HG02763 (cell line): ENCODE measurements around the gene COL20A1.

Source experiments
- ATAC-seq: cut with Tn5 transposase; IDR thresholded peaks from one replicate; pipeline ENCODE4 v1.9.1; 2021; ENCODE audit warnings: mild to moderate bottlenecking, moderate library complexity; ENCODE audit not compliant: unreplicated experiment

COL20A1 gene

DNA sequence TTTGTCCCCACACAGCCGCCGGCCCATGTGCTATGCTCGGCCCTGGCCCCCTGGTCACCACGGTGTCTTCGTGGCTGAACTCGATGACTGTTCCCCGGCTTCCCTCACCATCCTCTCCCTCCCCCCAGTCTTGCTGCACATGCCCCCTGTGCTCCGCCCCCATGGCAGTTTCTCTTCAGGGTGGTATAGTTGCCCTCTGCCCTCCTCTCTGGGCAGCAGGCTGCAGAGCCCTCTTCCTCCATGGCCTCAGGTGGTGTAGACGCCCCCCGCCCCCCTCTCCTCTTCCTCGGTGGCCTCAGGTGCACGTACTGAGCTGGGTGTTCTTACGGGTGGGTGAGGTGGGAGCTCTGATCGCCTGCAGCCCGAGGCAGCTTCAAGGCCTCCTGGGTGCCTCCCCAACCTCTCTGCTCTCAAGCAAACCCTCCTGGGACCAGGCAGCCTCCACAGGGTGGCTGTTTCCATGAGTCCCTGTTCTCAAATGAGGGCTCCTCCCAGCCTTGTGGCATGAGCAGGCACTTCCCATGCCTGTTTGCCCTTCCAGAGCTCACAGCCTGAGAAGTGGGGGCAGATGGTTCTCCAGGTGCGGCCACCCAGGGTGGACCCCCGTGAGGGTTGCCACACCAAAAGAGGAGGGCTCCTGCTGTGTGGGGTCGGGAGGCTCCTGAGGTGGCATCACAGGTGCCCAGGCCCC, 24.8 kb downstream of the COL20A1 start:
- no peak for ATAC-seq

DNA sequence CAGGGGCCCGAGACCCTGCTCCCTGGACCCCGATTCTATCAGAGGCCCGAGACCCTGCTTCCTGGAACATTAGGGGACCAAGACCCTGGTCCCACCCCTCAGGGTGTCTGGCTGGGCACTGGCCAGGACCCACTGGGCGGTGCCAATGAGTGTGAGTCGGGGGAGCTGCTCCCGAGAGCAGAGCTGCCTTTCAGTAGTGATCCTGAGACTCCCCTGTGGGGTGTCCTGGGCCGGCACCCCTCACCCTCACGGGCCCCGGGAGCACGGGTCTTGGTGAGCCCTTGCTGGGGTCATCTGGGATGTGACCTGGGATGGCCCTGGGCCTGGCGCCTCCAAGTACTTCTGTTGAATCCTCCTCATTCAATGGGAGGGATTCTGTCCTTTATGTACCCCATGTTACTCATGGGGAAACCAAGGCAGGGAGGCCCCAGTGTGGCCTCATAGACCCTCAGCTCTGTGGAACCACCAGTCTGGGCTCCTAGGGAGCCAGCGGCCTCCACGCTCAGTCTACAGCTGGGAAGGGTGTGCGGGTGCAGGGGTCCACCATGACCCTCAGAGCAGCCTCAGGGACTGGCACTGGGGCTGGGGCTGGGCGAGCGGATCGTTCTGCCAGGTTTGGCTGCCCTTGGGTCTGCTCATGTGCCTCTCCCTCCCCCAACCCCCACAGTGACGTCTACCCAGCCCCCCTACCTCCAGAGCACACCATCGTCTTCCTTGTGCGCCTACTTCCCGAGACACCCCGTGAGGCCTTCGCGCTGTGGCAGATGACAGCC, 25.6 kb downstream of the COL20A1 start:
- ATAC-seq, result no peak

DNA sequence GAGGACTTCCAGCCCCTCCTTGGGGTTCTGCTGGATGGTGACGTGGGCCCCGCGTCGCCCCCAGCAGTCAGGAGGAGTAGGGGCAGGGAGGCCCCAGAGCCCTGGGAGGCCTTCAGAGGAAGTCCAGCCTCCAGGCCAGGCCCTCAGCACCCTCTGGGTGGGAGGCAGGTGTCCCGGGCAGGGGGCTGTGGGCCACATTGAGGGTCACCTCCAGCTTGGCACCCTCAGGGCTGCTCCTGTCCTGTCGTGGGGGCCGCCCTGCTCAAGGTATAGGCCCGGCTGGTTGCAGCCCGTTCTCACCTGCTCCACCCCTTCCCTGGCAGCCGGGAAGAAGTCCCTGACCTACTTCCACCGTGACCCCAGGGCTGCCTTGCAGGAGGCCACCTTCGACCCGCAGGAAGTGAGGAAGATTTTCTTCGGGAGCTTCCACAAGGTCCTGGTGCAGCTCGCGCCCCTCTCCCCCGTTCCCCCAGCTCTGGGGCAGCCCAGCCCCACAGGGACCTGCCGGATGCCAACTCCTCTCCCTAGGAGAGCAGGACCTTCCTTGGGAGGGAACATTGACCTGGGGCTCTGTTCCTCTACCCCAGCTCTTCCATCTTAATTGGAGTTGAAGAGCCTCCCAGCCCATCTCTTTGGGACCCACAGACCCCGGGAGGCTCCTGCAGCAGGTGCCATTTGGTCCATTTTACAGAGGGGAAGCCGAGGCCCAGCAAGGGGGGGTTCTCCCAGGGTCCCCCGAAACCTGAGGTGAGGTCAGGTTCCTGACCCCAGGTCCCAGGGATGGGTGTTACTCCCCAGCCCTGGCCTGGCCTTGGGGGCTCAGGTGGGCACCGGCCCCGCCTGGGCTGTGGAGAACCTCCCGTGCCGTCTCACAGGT, 26.4 kb downstream of the COL20A1 start:
- ATAC-seq, result no peak

DNA sequence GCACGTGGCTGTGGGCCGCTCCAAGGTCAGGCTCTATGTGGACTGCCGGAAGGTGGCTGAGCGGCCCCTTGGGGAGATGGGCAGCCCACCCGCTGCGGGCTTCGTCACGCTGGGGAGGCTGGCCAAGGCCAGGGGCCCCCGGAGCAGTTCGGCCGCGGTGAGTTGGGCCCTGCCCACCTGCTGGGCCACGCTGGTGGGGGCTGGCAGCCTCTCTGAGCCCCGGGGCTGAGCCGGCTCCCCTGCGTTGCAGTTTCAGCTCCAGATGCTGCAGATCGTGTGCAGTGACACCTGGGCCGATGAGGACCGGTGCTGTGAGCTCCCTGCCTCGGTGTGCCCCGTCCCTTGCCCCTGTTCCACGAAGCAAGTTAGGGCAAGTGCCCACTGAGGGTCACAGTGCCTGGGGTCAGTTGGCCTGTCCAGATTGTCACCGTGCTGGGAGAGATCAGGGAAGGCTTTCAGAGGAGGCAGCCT, 27.1 kb downstream of the COL20A1 start:
- ATAC-seq, result no peak

DNA sequence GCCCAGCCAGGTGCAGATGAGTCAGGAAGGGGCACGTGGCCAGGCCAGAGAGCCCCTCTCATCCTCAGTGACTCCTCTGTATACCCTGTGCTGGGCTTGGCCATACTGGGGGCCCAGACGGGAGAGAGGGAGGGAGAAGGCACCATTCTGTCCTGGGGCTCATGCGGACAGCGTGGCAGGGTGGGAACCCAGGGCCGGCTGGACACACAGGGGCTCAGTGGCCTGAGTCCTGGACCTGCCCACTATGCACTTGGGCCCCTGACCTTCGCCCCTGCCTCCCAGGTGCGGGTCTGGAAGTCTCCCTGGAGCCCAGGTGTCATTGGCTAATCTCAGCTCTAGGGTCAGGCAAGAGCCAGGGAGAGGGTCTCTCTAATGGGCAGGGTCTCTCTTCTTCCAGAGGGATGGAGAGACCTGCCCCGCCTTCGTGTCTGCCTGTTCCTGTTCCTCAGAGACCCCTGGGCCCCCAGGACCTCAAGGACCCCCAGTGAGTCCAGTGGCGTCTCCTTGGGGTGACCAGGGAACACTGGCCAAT, 27.7 kb downstream of the COL20A1 start:
- no peak for ATAC-seq

DNA sequence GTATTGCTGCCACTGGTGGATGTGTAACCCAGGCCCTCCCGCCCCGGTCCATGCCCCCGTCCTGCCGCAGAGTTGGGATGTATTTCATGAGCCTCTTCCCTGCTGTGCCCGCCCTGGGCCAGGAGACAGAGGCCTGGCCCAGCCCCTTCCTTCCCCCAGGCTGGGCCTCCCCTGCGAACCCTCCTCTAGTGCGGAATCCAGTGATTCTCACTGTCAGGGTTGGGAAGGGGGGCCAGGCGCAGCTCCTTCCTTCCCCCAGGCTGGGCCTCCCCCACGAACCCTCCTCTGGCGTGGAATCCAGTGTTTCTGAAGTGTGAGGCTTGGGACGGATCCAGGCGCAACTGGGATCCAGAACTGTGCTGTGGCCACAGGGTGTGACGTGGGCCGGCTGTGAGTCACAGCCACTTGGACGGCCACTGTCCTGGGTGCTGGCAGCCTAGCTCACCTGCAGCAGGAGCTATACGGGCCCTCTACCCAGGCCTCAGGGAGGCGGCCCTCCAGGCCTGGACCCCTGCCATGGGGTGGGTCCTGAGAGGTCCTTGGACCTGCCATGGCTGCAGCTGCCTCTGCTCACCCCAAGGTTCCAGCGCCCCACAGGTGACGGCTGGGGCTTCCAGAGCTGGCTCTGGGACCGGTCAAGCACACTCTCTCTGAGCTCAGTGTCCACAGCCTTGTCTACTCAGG, 28.3 kb downstream of the COL20A1 start:
- no peak for ATAC-seq

DNA sequence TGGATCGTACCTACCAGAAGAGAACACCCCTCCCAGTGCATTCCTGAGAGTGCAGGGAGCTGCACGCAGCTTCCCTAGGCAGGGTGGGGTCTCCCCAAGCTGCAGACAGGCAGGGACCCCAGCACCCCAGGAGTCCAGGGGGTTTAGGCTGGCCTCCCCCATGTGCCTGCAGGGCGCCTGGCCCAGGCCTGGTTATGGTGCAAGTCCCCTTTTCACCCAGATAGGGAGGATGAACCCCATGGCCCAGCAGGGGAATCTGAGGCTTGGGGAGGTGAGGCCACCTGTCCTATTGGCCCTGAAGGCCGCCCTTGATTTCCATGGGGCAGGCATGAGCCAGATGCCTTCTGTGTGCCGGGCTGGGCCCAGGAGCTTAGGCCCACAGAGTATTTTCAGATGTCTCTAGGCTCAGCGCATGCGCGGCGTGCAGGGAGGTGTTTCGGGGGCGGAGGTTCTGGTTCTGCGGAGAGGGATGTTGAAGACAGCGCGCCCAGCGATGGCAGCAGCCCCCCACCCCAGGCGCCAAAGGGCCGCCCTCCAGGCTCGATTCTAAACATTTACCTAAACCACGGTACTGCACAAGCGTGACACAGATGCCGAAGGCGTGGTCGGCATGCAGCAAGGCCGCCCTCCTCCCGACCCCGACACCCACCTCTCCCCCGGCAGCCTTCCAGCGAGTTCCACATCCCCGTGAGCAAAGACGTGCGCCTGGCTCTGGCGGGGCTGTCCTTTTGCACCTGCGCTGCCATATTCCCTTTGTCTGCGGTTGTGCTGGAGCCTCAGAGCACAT, 29.4 kb downstream of the COL20A1 start:
- ATAC-seq, result no peak

DNA sequence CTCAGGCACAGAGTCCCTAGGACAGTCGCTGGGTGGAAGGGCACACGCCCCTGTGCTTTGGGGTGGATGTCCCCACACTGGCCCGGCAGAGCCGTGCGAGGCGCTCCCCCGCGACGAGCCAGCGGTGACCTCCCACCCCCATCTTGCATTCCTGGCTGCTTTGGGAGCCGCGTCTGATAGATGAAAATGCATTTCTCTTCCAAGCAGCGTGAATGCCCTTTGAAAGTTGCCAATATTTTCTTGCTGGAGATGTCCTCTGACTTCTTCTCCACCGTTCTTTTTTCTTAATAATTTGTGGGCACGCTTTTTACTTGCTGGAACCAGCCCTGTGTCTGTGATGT, 29.9 kb downstream of the COL20A1 start:
- no peak for ATAC-seq

DNA sequence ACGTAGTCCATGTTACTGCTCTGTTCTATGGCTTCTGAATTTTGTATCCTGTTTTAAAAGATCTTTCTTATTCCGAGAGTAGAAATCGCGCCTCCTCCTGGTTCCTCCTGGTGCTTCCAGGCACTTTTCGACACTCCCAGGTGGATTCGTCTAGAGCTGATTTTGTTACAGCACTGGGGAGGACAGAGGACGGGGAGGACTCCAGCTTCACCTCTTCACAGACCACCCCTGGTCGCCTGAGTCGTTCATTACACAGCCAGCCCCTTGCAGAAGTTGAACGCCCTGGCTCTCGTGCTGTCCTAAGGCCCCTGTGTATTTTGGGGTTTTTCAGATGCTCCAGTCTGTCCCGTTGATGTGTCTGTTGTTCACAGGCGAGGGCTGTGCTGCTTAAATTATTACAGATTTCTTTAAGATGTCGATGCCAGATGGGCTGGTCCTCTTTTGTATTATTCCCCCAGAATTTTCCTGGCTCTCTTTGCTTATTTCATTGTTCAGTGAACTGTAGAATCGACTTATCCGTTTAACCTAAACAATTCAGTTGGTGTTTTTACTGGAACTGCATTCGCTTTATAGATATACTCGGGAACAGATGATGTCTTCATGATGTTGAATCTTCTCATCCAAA, 30.5 kb downstream of the COL20A1 start:
- no peak for ATAC-seq

DNA sequence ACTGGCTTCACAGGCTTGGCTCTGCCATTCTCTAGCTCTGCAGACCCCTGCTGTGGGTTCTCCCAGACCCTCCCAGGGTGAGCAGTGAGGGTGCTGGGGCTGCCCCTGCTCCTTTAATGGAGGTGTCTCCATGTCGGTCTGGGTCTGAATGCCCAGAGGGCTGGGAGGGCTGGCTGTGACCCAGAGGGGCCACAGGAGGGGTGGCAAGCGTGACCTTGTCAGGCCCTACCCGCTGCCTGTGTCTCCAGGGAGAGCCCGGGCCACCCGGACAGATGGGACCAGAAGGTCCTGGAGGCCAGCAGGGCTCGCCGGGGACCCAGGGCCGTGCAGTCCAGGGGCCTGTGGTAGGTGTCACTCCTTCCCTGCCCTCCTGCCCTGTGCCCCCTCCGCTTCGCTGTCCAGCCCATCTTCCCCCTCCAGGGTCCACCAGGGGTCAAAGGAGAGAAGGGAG, 32.1 kb downstream of the COL20A1 start:
- ATAC-seq, result no peak

DNA sequence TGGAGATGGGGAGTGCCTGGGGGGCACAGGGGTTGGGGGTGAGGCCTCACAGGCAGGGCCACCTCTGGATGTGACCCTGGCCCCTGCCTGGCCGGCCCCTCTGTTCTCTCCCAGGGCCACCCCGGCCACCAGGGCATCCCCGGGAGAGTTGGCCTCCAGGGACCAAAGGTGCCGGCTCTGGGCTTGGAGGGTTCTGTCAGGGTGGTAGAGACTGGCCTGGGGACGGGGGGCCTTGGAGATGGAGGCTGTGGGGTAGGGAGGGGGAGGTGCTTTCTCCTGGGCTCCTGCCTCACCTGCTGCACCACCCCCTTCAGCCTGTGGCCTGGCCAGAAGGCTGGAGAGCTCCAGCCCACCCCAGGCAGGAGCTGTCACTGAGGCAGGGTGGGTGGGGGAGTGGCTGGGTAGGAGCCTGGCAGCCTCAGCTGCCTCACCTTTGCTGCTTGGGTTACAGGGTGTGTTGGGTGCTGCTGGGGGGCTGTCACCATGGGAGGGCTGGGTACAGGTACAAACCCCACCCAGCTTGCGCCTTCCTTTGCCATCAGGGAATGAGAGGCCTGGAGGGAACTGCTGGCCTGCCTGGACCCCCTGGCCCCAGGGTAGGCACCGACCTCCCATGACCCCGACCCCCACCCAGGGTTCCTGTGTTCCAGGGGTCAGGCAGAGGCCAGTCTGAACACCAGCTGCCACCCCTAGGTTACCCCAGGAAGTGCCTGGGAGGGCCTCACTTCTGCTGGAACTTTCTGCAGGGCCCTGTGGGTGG, 32.7 kb downstream of the COL20A1 start:
- no peak for ATAC-seq

DNA sequence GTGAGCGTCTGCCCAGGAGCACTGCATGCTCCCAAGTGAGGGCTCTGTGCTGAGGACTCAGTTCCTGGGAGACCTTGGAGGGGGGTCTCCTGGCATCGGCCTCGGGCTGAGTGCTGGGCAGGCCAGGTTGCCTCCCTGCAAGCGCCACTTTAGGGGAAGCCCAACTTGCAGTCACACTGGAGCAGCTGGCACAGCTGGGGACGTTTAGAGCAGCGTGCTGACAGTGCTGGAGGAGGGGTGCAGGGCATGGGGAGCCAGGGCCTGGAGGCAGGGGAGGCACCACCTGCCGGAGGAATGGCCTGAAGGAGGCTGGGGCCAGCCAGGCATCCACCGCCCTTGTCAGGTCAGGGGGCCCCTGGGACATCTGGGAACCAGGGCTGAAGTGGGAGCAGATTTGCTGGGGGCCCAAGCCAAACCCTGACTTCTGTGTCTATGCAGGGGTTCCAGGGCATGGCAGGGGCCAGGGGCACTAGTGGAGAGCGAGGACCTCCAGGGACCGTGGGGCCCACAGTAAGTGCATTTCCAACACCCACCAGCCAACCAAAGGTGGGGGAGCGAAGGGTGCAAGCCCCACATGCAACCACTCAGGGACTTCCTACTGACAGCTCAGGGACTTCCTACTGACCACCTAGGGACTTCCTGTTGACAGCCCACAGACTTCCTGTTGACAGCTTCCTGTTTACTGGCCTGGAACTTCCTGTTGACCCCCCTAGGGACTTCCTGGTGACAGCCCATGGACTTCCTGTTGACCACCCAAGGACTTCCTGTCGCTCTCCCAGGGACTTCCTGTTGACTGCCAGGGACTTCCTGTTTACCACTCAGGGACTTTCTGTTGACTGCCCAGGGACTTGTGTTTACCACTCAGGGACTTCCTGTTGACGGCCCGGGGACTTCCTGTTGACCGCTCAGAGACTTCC, 33.6 kb downstream of the COL20A1 start:
- no peak for ATAC-seq

DNA sequence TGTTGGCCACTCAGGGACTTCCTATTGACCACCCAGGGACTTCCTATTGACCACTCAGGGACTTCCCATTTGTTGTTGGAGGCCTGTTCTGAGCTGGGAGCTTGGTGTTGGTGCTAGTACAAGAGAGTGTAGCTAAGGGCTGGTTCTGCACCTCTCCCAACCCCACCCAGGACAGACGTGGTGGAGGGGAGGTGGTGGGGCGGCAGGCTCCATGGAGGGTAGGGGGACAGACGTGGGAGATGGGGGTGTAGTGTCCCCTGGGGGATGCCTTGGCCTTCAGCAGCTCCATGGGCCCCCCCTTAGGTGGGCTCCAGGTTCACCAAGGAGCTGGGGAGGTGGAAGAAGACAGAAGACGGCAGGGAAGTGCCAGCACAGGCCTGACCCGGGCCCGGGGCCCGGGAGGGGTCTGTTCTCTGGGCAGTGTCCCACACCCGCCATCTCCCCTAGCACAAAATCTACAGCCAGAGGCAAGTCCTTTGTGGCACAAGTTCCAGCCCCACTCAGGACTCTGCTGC, 34.3 kb downstream of the COL20A1 start:
- no peak for ATAC-seq

DNA sequence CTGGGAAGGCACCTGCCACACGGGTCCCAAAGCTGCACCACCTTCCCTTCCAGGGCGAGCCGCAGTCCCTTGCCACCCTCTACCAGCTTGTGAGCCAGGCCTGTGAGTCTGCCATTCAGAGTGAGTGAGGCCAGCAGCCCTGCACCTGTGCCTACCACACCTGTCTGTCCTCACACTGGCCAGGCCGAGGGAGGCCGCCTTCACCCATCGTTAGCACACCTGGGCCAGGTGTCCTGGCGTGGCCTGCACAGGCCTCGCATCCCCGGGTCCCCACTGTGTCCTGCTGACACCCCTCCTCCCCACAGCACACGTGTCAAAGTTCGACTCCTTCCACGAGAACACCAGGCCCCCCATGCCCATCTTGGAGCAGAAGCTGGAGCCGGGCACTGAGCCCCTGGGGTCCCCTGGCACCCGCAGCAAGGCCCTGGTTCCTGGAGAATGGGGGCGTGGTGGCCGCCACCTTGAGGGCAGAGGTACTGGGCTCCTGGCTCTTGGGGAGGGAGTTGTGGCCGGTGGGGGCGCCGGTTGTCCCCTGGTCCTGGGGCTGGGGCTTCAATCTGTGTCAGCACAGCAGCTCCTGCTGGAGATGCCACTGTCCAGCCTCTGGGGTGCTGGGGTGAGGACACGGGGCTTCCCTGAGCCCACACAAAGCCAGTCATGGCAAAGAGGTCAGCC, 35.2 kb downstream of the COL20A1 start:
- ATAC-seq, result no peak

DNA sequence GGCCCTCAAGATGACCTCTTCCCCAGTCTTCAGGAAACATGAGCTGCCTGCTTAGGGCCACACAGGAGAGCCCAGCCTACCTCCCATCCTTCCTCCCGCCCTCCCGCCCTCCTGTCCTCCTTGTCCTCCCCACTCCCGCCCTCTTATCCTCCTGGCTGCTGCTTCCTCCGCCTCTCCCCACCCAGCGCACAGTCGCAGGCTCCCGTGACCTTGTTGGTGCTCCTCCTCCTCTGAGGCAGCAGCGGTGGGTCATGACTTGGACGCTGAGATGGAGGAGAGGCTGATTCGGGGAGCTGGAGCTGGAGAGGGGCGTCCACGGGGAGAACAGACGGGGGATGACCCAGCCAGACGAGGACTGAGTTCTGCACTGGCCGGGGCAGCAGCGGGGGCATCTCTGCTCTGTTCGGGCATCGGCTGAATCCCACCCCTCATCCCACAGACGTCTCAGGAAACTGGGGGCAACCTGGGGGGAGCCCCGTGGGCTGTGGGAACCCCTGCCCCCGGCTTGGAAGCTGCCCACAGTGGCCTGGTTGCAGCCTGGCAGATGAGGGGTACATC, 35.8 kb downstream of the COL20A1 start:
- ATAC-seq, result no peak

DNA sequence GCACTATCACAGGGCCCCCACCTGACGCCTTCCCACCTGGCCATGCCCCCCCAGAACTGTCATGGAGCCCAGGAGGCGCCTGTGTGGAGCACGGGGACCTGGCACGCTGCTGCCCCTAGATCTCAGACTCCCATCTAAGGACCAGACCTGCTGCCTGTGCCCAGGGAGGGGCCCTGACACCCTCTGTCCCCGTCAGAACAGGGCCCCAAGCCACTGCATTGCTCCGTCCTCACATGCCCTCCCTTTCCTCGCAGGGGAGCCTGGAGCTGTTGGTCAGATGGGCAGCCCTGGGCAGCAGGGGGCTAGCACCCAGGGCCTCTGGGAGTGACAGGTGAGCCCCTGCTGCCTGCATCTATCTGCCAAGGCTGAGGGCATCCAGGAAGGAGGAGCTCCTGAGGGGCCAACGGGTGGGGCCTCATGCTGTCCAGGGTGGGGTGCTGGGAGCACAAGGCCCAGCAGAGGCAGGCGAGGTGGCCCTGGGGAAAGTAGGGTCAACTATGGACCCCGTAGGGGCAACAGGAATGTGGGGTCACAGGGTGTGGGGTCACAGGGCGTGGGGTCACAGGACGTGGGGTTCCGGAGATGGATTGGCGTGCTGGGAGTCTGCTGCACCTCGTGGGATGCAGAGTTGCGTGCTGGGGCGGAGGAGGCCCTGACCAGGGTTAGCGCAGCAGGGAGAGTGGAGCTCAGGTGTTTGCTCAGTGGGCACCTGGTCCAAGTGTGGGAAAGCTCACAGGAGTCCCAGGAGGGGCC, 36.5 kb downstream of the COL20A1 start:
- ATAC-seq, result no peak
